Measurements from ENCODE around the gene NT5M.

The NT5M gene

GRCh38 chr17:17325228-17325627 is 22.1 kb downstream of the NT5M start:
- H3K27ac ChIP-seq: no peak overlapping the region
- TF ChIP-seq, protein P1, sequence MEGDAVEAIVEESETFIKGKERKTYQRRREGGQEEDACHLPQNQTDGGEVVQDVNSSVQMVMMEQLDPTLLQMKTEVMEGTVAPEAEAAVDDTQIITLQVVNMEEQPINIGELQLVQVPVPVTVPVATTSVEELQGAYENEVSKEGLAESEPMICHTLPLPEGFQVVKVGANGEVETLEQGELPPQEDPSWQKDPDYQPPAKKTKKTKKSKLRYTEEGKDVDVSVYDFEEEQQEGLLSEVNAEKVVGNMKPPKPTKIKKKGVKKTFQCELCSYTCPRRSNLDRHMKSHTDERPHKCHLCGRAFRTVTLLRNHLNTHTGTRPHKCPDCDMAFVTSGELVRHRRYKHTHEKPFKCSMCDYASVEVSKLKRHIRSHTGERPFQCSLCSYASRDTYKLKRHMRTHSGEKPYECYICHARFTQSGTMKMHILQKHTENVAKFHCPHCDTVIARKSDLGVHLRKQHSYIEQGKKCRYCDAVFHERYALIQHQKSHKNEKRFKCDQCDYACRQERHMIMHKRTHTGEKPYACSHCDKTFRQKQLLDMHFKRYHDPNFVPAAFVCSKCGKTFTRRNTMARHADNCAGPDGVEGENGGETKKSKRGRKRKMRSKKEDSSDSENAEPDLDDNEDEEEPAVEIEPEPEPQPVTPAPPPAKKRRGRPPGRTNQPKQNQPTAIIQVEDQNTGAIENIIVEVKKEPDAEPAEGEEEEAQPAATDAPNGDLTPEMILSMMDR (IDR thresholded peaks at IDR 0.05): no peak
- TF ChIP-seq ZFX (IDR thresholded peaks at IDR 0.05; ENCODE audit: borderline replicate concordance): no peak

- TF ChIP-seq, protein P1 (IDR thresholded peaks at IDR 0.05): no peak
- TF ChIP-seq ZFX (IDR thresholded peaks at IDR 0.05; ENCODE audit: borderline replicate concordance): no peak
- no peak overlapping the region for H3K27ac ChIP-seq
Measured at GRCh38 chr17:17325816-17326215, 22.6 kb downstream of the NT5M start.

DNA sequence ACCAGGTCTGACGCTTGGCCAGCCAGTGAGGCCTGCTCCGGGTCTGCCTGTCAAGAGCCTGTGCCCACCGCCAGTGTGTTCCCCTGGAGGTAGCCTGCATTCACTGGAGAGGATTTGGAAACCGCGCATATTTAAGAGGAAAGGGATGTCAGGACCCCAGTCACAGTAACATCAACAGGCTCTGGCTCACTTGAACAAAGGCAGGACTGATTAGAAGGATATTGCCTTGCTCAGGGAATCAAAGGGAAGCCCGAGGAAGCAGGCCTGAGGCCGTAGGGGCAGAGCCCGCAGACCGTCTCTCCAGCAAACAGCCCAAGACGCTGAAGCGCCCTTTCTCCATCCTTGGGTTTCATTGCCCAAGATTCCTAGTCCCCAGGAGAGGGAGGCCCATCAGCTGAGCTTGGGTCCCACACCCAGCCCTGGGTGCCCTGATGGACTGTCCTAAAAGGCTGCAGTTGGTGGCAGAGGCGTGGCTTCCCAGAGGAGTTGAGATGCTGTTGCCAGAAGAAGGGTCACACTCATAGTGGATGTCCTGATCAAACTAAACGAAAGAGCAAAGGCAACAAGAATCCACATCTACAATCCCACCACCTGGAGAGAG is 23.2 kb downstream of the NT5M start:
- no peak overlapping the region for H3K27ac ChIP-seq
- TF ChIP-seq, protein P1 (IDR thresholded peaks at IDR 0.05): no peak
- TF ChIP-seq ZFX (IDR thresholded peaks at IDR 0.05; ENCODE audit: borderline replicate concordance): no peak

- no peak for TF ChIP-seq ZFX (IDR thresholded peaks at IDR 0.05; ENCODE audit: borderline replicate concordance)
- TF ChIP-seq, protein P1 (IDR thresholded peaks at IDR 0.05): no peak
- no peak overlapping the region for H3K27ac ChIP-seq
Measured at GRCh38 chr17:17328251-17328650, 25.1 kb downstream of the NT5M start.

DNA sequence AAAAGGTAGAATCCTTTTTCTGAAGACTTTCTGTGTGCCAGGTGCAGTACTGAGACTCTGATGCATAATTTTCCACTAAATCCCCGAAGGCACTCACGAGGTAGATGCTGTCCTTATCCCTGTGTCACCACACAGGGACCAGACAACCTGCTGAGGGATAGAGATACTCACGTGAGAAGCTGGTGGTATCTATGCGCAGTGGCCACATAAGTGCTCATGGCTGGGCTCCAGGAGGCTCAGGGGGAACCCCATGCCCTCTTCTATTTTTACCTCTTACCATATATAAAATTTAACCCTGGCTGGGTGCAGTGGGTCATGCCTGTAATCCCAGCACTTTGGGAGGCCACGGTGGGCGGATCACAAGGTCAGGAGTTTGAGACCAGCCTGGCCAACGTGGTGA is 38.3 kb downstream of the NT5M start:
- H3K27ac ChIP-seq: no peak overlapping the region
- TF ChIP-seq, protein P1 (IDR thresholded peaks at IDR 0.05): no peak
- no peak for TF ChIP-seq ZFX (IDR thresholded peaks at IDR 0.05; ENCODE audit: borderline replicate concordance)

- TF ChIP-seq, protein P1 (IDR thresholded peaks at IDR 0.05): no peak
- no peak for TF ChIP-seq ZFX (IDR thresholded peaks at IDR 0.05; ENCODE audit: borderline replicate concordance)
- H3K27ac ChIP-seq: no peak overlapping the region
Measured at GRCh38 chr17:17342242-17342945, 39.2 kb downstream of the NT5M start.

GRCh38 chr17:17343160-17343735 is 40.1 kb downstream of the NT5M start:
- TF ChIP-seq, protein P1 (IDR thresholded peaks at IDR 0.05): no peak
- TF ChIP-seq ZFX (IDR thresholded peaks at IDR 0.05; ENCODE audit: borderline replicate concordance): no peak
- H3K27ac ChIP-seq: no peak overlapping the region

All from 22Rv1 (cell line).